Measurements from ENCODE around the gene UGT1A6. TPM values are rescaled to one million over a fixed set of nuclear protein-coding genes. Genes with fewer than 3 reads are reported as not detected.

The UGT1A6 gene
- total RNA-seq, 3 donors from 2014 or later, result not detected

GRCh38 chr2:233800208-233800607, 107.5 kb downstream of the UGT1A6 start:
- Histone ChIP-seq H3K27me3 (no peaks in the 10 kb centered on the region), H3K27ac (no peak overlapping the region), H3K9me3 (no peaks in the 10 kb centered on the region), H3K4me3 (no peak overlapping the region), H3K36me3 (no peaks in the 10 kb centered on the region), H3K4me1 (no peaks in the 10 kb centered on the region)
- intact Hi-C loops (cut with DNase I; ENCODE audit: low total_unique reads), result no loop called here
- TF ChIP-seq POLR2AphosphoS5 (IDR thresholded peaks at IDR 0.05), result no peak
- TF ChIP-seq POLR2A (IDR thresholded peaks at IDR 0.05), result no peak
- TF ChIP-seq, protein P1, sequence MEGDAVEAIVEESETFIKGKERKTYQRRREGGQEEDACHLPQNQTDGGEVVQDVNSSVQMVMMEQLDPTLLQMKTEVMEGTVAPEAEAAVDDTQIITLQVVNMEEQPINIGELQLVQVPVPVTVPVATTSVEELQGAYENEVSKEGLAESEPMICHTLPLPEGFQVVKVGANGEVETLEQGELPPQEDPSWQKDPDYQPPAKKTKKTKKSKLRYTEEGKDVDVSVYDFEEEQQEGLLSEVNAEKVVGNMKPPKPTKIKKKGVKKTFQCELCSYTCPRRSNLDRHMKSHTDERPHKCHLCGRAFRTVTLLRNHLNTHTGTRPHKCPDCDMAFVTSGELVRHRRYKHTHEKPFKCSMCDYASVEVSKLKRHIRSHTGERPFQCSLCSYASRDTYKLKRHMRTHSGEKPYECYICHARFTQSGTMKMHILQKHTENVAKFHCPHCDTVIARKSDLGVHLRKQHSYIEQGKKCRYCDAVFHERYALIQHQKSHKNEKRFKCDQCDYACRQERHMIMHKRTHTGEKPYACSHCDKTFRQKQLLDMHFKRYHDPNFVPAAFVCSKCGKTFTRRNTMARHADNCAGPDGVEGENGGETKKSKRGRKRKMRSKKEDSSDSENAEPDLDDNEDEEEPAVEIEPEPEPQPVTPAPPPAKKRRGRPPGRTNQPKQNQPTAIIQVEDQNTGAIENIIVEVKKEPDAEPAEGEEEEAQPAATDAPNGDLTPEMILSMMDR (IDR thresholded peaks at IDR 0.05), result no peak
- peak in 1 of 2 donors; percentile 2 for DNase-seq (ENCODE audit: low spot score in 2 of 2)

DNA sequence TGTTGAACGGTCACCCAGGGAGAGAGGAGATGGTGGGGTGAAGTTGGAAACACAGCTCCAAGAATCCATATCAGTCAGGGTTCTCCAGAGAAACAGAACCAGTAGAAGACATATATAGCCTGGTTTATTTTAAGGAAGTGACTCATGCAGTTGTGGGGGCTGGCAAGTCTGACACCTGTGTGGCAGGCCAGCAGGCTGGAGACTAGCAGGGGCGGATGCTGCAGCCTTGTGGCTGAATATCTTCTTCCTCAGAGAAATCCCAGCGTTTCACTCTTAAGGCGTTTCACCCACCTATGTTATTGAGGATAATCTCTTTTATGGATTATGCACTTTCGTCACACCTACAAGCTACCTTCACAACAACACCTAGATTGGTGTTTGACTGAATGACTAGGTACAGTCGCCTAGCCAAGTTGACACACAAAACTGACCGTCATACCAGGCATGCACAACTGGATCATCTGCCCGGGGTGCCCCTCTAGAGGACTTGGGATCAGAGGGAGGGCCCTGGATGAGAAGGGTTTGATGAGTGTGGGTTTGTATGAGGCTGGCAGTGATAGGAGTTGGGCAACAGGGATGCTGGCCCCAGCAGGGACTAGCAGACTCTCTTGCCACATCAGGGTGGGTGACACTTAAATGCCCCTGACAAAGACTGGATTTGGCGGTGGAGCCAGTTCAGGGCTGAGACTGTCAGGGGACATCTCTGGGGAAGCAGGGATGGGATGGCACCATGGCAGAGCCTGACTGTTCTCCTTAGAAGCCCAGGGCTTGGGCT, 108.9 kb downstream of the UGT1A6 start:
- intact Hi-C loops (cut with DNase I; ENCODE audit: low total_unique reads), result no loop called here
- H3K9me3 ChIP-seq, result no peaks in the 10 kb centered on the region
- DNase-seq (ENCODE audit: low spot score in 2 of 2), result no peak
- H3K36me3 ChIP-seq, result no peaks in the 10 kb centered on the region
- TF ChIP-seq POLR2A (IDR thresholded peaks at IDR 0.05) (no peak), POLR2AphosphoS5 (IDR thresholded peaks at IDR 0.05) (no peak)
- TF ChIP-seq, protein P1 (IDR thresholded peaks at IDR 0.05), result no peak
- no peaks in the 10 kb centered on the region for H3K4me1 ChIP-seq
- no peak overlapping the region for H3K27ac ChIP-seq
- no peaks in the 10 kb centered on the region for H3K27me3 ChIP-seq
- no peak overlapping the region for H3K4me3 ChIP-seq

- H3K4me3 ChIP-seq, result no peak overlapping the region
- no peak for DNase-seq (ENCODE audit: low spot score in 2 of 2)
- intact Hi-C loops (cut with DNase I; ENCODE audit: low total_unique reads), result no loop called here
- H3K27me3 ChIP-seq, result no peaks in the 10 kb centered on the region
- H3K27ac ChIP-seq, result no peak overlapping the region
- no peaks in the 10 kb centered on the region for H3K4me1 ChIP-seq
- H3K36me3 ChIP-seq, result no peaks in the 10 kb centered on the region
- TF ChIP-seq POLR2A (IDR thresholded peaks at IDR 0.05), result no peak
- no peak for TF ChIP-seq POLR2AphosphoS5 (IDR thresholded peaks at IDR 0.05)
- TF ChIP-seq, protein P1 (IDR thresholded peaks at IDR 0.05), result no peak
- no peaks in the 10 kb centered on the region for H3K9me3 ChIP-seq
These were observed 109.6 kb downstream of the UGT1A6 start for GRCh38 chr2:233802132-233802815.

GRCh38 chr2:233803292-233803911, 110.7 kb downstream of the UGT1A6 start:
- no peak for TF ChIP-seq POLR2AphosphoS5 (IDR thresholded peaks at IDR 0.05)
- TF ChIP-seq POLR2A (IDR thresholded peaks at IDR 0.05), result no peak
- TF ChIP-seq, protein P1 (IDR thresholded peaks at IDR 0.05), result no peak

DNA sequence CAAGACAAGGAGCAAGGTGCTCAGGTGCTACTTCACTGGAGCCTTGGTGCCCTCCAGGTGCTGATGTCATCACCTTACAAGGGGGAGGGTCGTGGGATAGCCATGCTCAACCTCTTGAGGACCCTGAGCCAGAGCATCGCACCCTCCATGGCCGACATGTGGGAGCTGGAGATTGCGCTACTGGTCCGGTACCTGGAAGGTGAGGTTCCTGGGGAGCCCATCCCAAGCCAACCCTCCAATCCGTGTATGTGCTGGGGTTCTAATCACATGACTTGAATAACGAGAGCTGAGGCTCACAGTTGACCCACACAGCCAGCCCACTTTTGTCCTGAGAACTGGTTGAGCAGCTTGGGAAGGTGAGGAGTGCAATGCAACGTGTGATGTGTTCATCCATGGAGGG, 111.3 kb downstream of the UGT1A6 start:
- Histone ChIP-seq H3K27me3 (no peaks in the 10 kb centered on the region), H3K36me3 (no peaks in the 10 kb centered on the region), H3K27ac (no peak overlapping the region), H3K9me3 (no peaks in the 10 kb centered on the region), H3K4me3 (no peak overlapping the region), H3K4me1 (no peaks in the 10 kb centered on the region)
- no peak for DNase-seq (ENCODE audit: low spot score in 2 of 2)
- intact Hi-C loops (cut with DNase I; ENCODE audit: low total_unique reads), result no loop called here
- TF ChIP-seq POLR2A (IDR thresholded peaks at IDR 0.05) (no peak), POLR2AphosphoS5 (IDR thresholded peaks at IDR 0.05) (no peak)
- TF ChIP-seq, protein P1 (IDR thresholded peaks at IDR 0.05), result no peak

More at GRCh38 chr2:233803292-233803911, 110.7 kb downstream of the UGT1A6 start:
- Histone ChIP-seq H3K9me3 (no peaks in the 10 kb centered on the region), H3K27me3 (no peaks in the 10 kb centered on the region), H3K4me3 (no peak overlapping the region), H3K36me3 (no peaks in the 10 kb centered on the region), H3K27ac (no peak overlapping the region), H3K4me1 (no peaks in the 10 kb centered on the region)
- intact Hi-C loops (cut with DNase I; ENCODE audit: low total_unique reads), result no loop called here
- no peak for DNase-seq (ENCODE audit: low spot score in 2 of 2)

Data from breast epithelium (tissue), 4 donors.